Activated CD4-positive, CD25-positive, alpha-beta regulatory T cell (primary cell): ENCODE measurements around the gene RHD.
"Not testable (repeated sequence)": the region's sequence is repeated elsewhere in the genome, so short reads cannot be mapped to it uniquely, and the experiment has no call there.

ENCODE experiments used
- DNase-seq, 4 experiments: peaks; one replicate each; lab custom pipeline; 2025; lab: John Stamatoyannopoulos, UW

RHD gene

DNA sequence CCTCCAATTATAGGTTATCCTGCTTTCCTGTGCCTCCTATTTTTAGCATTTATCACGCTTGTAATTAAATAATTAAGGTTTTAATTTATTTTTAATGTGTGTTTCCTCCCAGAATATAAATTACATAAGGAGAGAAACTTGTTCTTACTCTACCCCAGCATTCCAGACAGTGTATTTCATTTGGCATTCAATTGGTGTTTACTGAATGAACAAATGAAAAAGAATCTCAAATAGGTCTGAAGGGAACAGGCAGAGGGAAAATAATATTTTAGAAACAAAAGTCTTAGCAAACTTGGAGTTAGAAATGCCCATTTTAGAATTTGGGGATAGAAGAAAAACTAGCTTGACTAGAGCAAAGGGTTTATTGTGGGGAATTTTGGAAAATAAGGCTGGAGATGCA lies 15.1 kb upstream of the RHD start:
- no peak for DNase-seq

- DNase-seq = not testable (repeated sequence)
Observed at GRCh38 chr1:25259813-25260212, 12.5 kb upstream of the RHD start.

- not testable (repeated sequence) for DNase-seq
Observed at GRCh38 chr1:25260336-25260735, 12.0 kb upstream of the RHD start.

- DNase-seq = not testable (repeated sequence)
Observed at GRCh38 chr1:25266554-25267287, 5.6 kb upstream of the RHD start.

DNA sequence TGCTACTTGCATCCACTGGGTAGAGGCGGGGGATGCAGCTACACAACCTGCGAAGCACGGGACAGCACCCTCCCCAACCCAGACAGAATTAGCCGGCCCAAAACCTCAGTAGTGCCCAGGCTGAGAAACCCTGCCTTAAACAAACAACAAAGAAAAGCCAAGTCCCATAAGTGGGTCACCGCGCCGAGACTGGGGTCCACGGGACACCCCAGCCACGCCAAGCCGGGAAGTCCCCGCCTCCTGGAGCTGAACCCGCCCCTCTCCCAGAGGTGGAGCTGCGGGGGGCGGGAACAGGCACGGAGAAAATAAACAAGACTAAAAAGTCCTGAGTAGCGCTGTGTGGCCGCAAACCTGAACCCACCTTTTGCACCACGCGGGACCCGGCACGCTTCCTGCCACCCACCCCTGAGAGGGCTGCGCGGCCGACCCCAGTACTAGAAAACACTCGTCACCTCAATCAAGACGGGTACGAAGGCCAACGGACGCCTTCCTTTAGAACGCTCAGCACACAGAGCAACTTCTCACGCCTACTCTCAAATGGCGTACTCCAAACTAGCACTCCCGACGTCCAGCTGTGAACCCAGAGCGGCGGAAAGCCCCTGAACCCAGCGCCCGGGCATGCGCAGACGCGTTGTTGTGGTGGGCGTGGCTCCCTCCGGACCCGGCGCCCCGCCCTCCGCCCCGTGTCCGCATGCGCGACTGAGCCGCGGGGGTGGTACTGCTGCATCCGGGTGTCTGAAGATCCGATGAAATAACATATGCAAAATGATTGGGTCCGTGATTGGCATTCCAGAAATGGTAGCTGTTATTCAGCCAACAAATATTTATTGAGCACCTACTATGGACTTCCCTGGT lies 4.8 kb upstream of the RHD start:
- DNase-seq = peak; percentile 44 to 80 (median 63)

- DNase-seq = not testable (repeated sequence)
Observed at GRCh38 chr1:25268143-25268760, 4.1 kb upstream of the RHD start.

- DNase-seq = not testable (repeated sequence)
Observed at GRCh38 chr1:25275648-25276047, 3.3 kb downstream of the RHD start.

GRCh38 chr1:25277295-25277694 lies 5.0 kb downstream of the RHD start:
- DNase-seq = not testable (repeated sequence)

DNA sequence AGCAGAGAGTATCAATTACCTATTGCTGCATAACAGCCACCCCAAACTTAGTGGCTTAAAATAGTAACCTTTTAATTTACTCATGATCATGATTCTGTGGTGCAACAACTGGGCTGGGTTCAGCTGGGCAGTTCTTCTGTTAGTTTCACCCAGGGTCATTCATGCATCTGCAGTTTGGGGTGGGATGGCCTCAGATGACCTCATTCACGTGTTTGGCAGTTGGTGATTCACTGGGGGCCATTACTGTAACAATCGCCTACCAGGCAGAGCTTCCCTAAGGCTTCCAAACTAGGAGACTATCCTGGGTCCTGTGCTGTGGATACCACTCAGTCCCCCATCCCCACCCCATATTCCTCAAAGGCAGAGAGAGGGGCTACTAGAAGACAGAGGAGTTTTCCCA lies 6.0 kb downstream of the RHD start:
- not testable (repeated sequence) for DNase-seq

- DNase-seq = not testable (repeated sequence)
Observed at GRCh38 chr1:25278790-25279189, 6.5 kb downstream of the RHD start.

GRCh38 chr1:25279693-25280111 lies 7.4 kb downstream of the RHD start:
- DNase-seq = not testable (repeated sequence)

- not testable (repeated sequence) for DNase-seq
Observed at GRCh38 chr1:25285862-25286261, 13.6 kb downstream of the RHD start.

GRCh38 chr1:25287164-25287563 lies 14.9 kb downstream of the RHD start:
- DNase-seq = not testable (repeated sequence)

DNA sequence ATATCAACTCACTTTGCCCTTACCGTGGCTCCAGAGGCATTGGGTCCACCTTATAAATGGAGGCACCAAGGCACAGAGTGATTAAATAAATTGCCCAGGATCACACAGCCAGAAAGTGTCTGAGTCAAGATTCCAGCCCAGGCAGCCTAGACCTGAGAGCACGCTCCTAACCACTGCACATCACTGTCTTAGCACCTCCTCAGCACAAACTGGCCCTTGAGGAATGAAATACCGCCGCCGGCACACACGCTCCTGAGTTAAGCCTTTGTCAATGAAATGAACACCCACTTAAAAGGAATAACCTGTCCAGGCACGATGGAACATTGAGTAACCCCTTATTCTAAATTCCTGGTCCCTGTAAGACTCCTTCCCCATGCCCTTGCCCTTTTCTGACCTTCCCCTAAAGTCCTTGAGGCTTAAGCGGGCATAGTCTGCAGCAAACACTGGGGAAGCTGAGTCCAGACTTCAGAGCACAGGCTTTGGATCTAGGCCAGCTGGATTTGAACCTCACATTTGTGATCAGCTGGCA lies 16.3 kb downstream of the RHD start:
- not testable (repeated sequence) for DNase-seq

- not testable (repeated sequence) for DNase-seq
Observed at GRCh38 chr1:25290043-25290442, 17.7 kb downstream of the RHD start.

DNA sequence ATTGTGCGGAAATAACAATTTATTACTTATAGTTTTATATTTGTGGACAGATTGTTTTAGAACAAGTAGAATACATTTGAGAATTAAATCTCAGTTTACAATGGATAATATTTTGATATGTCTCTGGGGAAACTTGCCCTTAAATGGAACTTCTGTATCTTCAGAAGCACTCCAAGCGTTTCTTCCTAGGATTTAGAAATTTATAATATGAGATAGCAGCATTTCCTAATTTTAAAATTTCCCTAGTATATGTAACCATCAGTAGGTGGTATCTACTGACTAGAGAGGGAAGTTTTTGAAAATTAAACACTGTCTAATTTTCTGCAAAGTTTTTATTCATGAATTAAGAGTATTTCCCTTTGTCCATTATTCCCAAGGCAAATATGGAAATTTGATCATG lies 21.1 kb downstream of the RHD start:
- not testable (repeated sequence) for DNase-seq

- not testable (repeated sequence) for DNase-seq
Observed at GRCh38 chr1:25294889-25295826, 22.8 kb downstream of the RHD start.

DNA sequence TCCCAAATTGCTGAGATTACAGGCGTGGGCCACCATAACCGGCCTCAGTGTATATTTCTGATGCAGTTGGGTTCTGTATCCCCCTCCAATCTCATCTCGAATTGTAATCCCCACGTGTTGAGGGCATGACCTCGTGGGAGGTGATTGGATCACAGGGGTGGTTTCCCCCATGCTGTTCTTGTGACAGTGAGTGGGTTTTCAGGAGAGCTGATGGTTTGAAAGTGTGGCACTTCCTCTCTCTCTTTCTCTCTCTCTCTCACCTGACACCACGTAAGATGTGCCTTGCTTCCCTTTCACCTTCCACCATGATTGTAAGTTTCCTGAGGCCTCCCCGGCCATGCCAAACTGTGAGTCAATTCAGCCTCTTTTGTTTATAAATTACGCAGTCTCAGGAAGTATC lies 24.2 kb downstream of the RHD start:
- DNase-seq = not testable (repeated sequence)

GRCh38 chr1:25300729-25301128 lies 28.4 kb downstream of the RHD start:
- DNase-seq = not testable (repeated sequence)

GRCh38 chr1:25302330-25302729 lies 30.0 kb downstream of the RHD start:
- not testable (repeated sequence) for DNase-seq

GRCh38 chr1:25304936-25305335 lies 32.6 kb downstream of the RHD start:
- not testable (repeated sequence) for DNase-seq
